Activated naive CD4-positive, alpha-beta T cell treated with anti-CD3 and anti-CD28 coated beads for 36 hours (primary cell): ENCODE results near the gene GPR160. TPM values are rescaled to one million over a fixed set of nuclear protein-coding genes. Genes with fewer than 3 reads are reported as not detected.

ENCODE experiments used
- CTCF ChIA-PET: fragments of 350-600 bp; sonication (Branson Sonifier 250); formaldehyde crosslinking; loops from one replicate; lab custom pipeline; 2021; ENCODE audit warnings: antibody characterized with exemption; lab: Charles Lee
- DNase-seq: peaks from one replicate; pipeline ENCODE4 v3.0.0-alpha.2; 2020
- H3K27ac Mint-ChIP-seq: one replicate; pipeline ENCODE4 v1.8.0; 2021; ENCODE audit warnings: mild to moderate bottlenecking, mixed read lengths
- H3K27me3 Mint-ChIP-seq: one replicate; pipeline ENCODE4 v1.8.0; 2021; ENCODE audit warnings: low read depth, mixed read lengths
- H3K36me3 Mint-ChIP-seq: one replicate; pipeline ENCODE4 v1.8.0; 2021; ENCODE audit warnings: low read depth, mixed read lengths
- H3K4me1 Mint-ChIP-seq: one replicate; pipeline ENCODE4 v1.8.0; 2021; ENCODE audit warnings: low read depth, mixed read lengths
- H3K4me3 Mint-ChIP-seq: one replicate; pipeline ENCODE4 v1.8.0; 2021; ENCODE audit warnings: mild to moderate bottlenecking, moderate library complexity, mixed read lengths
- H3K9me3 Mint-ChIP-seq: one replicate; pipeline ENCODE4 v1.8.0; 2021; ENCODE audit warnings: mixed read lengths
- intact Hi-C: fragments of 100-400 bp; cut with micrococcal nuclease; formaldehyde crosslinking; loops from one replicate; pipeline ENCODE4 v1.15.1; 2023
- total RNA-seq, 2 experiments: library from RNA; stranded (reverse); gene quantifications; one replicate each; pipeline ENCODE4 v1.2.3, GENCODE V29; 2021

GPR160 gene, protein sequence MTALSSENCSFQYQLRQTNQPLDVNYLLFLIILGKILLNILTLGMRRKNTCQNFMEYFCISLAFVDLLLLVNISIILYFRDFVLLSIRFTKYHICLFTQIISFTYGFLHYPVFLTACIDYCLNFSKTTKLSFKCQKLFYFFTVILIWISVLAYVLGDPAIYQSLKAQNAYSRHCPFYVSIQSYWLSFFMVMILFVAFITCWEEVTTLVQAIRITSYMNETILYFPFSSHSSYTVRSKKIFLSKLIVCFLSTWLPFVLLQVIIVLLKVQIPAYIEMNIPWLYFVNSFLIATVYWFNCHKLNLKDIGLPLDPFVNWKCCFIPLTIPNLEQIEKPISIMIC
- total RNA-seq, result 10 to 100 TPM; 10.3 TPM

DNA sequence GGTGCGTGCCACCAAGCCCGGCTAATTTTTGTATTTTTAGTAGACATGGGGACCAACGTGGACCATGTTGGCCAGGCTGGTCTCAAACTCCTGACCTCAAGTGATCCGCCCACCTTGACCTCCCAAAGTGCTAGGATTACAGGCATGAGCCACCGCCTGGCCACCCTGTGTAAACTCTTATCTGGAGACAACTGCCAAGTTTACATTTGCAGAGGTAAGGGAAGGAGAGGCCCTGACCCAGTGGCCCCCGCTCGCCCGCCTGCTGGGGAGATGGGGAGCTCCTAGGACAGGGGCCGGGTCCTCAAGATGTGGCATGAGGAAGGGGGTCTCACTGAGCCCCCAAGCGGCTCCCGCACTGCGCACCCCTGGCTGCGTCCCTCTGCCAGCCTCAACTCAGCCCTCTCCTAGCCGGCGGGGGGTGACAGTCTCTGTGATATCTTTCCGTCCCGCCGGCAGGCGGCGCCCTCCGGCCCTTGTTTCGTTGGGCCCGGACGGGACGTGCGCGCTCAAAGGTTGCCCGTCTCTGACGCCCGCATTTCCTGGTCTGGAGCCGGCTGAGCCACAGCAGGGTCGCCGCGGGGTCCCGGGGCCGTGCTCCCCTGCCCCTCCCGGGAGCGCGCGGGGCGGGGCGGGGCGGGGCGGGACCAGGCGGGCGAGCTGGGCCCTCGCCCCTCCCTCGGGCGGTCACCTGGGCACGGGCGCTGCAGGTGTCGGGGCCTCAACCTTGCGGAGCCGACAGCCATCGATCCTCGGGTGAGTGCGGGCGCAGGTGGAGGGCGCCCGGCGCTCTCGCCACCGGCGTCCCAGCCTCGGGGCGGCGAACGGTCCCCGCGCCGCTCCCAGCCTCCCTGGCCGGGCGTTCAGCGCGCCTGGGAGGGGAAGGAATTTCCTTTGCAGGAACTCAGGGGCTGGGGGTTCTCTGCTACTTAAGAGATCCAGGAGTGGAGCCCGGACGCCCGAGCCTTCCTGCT, at the start of gene GPR160:
Gene GPR160 (plus strand): TSS at position 533 of the 971 bp plus-strand sequence. CDS start 45,978 bp downstream, outside the sequence.
- H3K4me3 Mint-ChIP-seq, result peak within 1 kb of the TSS; percentile 84
- CTCF ChIA-PET, result interaction anchor here (0.6 to 1.4 kb wide), 8 partner anchors 10 to 166 kb away, joined by 3 to 5 read pairs (median 4); no protein-coding TSS in a partner anchor
- H3K9me3 Mint-ChIP-seq, result no peaks in the 10 kb centered on the region
- peak; percentile 89 for DNase-seq
- no peaks in the 10 kb centered on the region for H3K27me3 Mint-ChIP-seq
- no peaks in the 10 kb centered on the region for H3K36me3 Mint-ChIP-seq
- no peak within 1 kb of the TSS for H3K27ac Mint-ChIP-seq
- intact Hi-C loops, result loop anchor here (1.0 to 5.0 kb wide), 8 partner anchors 17 to 775 kb away; partner anchors contain the start of gene PHC3
- peaks cover 24% of the 10 kb centered on the region for H3K4me1 Mint-ChIP-seq

DNA sequence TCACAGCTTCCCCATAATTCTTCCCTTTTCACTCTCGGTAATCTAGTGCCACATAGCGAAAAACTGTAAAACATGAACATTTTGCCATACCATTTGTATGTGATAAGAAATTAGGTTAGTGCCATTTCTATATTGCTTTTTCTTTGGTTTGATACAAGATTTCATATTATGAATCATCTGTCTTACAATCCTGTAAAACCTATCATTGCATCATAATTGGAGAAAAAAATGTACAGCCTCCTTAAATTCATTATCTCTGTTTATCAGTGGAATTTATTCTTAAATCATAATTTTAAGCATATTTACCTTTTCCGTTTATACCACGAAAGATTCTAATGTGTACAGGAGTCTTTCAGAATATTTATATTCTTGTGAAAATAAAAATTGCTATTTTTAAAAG, 47.4 kb upstream of the GPR160 start:
- intact Hi-C loops, result no loop called here
- no peak for DNase-seq
- Mint-ChIP-seq H3K27me3 (no peaks in the 10 kb centered on the region), H3K36me3 (peaks cover 18% of the 10 kb centered on the region), H3K9me3 (no peaks in the 10 kb centered on the region), H3K4me1 (peaks cover 12% of the 10 kb centered on the region), H3K27ac (no peak overlapping the region), H3K4me3 (no peak overlapping the region)
- CTCF ChIA-PET, result no interaction called here

DNA sequence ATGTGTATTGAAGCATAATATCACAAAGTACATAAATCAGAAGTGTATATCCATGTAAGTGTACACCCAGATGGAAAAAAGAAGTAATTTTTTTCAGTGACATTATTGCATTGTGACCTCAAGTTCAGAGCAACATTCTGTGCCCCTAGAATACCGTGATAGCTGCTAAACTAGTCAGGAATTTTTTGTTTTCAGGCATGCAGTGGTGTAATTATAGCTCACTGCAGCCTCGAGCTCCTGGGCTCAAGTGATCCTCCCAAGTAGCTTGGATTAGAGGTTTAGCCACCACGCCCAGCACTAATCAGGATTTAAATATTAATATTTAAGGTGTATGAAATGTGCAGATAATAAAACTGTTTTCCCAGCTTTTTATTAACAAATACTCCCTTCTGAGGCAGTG, 45.6 kb upstream of the GPR160 start:
- CTCF ChIA-PET, result no interaction called here
- Mint-ChIP-seq H3K27me3 (no peaks in the 10 kb centered on the region), H3K4me3 (no peak overlapping the region), H3K9me3 (no peaks in the 10 kb centered on the region), H3K27ac (no peak overlapping the region), H3K4me1 (peaks cover 17% of the 10 kb centered on the region), H3K36me3 (peaks cover 21% of the 10 kb centered on the region)
- intact Hi-C loops, result no loop called here
- DNase-seq, result no peak

DNA sequence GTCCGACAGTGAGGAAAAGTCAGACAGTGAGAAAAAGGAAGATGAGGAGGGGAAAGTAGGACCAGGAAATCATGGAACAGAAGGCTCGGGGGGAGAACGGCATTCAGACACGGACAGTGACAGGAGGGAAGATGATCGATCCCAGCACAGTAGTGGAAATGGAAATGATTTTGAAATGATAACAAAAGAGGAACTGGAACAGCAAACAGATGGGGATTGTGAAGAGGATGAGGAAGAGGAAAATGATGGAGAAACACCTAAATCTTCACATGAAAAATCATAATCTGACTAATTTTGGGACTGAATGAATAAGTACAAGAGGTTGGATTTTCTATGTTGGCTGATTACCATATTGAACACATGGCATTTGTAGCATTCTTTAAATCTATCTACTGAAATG, 45.0 kb upstream of the GPR160 start:
- CTCF ChIA-PET, result no interaction called here
- Mint-ChIP-seq H3K36me3 (peaks cover 23% of the 10 kb centered on the region), H3K27me3 (no peaks in the 10 kb centered on the region), H3K4me3 (no peak overlapping the region), H3K4me1 (peaks cover 17% of the 10 kb centered on the region), H3K27ac (peak overlapping the region; percentile 18), H3K9me3 (no peaks in the 10 kb centered on the region)
- no peak for DNase-seq
- intact Hi-C loops, result no loop called here

DNA sequence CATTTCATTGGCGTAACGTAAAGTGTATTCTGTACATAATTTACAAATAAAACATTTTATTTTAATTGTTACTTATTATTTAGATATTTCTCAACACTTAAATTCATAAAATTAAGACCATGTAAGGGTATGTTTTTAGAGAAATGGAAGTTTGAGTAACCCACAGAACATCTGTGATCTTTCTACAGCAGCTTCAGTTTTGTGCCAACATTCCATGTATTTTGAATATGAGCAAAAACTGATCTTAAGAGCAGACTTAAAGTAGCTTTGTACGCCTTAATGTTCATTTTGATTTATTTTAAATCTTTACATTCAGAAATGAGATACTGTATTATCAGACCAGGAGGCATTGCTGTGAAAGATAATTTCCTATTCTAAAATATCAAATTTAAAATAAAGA, 44.0 kb upstream of the GPR160 start:
- intact Hi-C loops, result no loop called here
- Mint-ChIP-seq H3K9me3 (no peaks in the 10 kb centered on the region), H3K27me3 (no peaks in the 10 kb centered on the region), H3K27ac (no peak overlapping the region), H3K4me1 (peaks cover 21% of the 10 kb centered on the region), H3K36me3 (peaks cover 21% of the 10 kb centered on the region), H3K4me3 (no peak overlapping the region)
- no peak for DNase-seq
- CTCF ChIA-PET, result interaction anchor here (1.7 kb wide), 1 partner anchor 11 kb away, joined by 4 read pairs; no protein-coding TSS in a partner anchor

DNA sequence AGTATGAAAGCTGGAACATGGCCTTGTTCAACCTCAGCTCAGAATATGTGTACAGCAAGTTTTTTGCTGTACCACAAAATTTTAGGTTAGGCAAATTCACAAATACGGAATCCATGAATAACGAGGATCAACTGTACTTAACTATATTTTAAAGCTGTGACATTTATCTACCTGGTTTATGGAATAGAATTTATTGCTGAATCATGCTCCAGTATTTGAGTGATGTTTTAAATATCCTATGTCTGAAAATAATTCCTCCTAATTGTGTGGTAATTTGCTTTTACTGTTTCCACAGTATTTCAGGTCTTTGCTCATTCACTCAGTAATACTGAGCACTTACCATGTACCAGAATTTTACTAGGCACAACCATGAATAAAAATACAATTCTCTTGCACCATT, 41.7 kb upstream of the GPR160 start:
- H3K36me3 Mint-ChIP-seq, result peaks cover 25% of the 10 kb centered on the region
- no peak overlapping the region for H3K4me3 Mint-ChIP-seq
- DNase-seq, result no peak
- no peaks in the 10 kb centered on the region for H3K27me3 Mint-ChIP-seq
- intact Hi-C loops, result no loop called here
- H3K4me1 Mint-ChIP-seq, result peaks cover 29% of the 10 kb centered on the region
- H3K27ac Mint-ChIP-seq, result no peak overlapping the region
- peaks cover 2% of the 10 kb centered on the region for H3K9me3 Mint-ChIP-seq
- CTCF ChIA-PET, result interaction anchor here (0.6 to 0.7 kb wide), 2 partner anchors 10 to 96 kb away, joined by 3 to 5 read pairs; no protein-coding TSS in a partner anchor

DNA sequence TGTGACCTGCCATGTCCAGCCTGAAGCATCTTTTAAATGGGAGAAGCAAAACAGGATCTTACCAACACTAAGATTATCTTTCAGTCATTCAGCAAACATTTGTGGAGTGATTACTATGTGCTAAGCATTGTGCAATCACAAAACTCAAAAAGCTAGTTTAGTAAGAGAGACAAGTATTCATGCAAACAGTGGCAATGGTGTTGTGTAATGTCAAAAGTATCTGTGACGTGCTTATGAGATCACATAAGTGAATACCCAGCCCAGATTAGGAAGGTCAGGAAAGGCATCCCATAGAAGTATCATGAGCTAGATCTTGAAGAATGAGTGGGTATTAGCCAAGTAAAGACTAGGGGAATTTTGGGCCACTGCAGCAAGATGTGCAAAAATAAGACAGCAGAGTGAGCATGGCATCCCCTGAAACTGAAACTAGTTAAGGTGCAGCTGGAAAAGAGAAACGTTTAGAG, 39.1 kb upstream of the GPR160 start:
- peaks cover 15% of the 10 kb centered on the region for H3K36me3 Mint-ChIP-seq
- DNase-seq, result no peak
- peaks cover 41% of the 10 kb centered on the region for H3K4me1 Mint-ChIP-seq
- peaks cover 2% of the 10 kb centered on the region for H3K9me3 Mint-ChIP-seq
- CTCF ChIA-PET, result interaction anchor here (1.0 to 1.2 kb wide), 2 partner anchors 9 to 55 kb away, joined by 3 to 5 read pairs; no protein-coding TSS in a partner anchor
- peak overlapping the region; percentile 83 for H3K27ac Mint-ChIP-seq
- intact Hi-C loops, result loop anchor here (1.0 kb wide), 9 partner anchors 9 to 239 kb away; partner anchors contain the start of gene SEC62
- H3K4me3 Mint-ChIP-seq, result no peak overlapping the region
- H3K27me3 Mint-ChIP-seq, result no peaks in the 10 kb centered on the region

DNA sequence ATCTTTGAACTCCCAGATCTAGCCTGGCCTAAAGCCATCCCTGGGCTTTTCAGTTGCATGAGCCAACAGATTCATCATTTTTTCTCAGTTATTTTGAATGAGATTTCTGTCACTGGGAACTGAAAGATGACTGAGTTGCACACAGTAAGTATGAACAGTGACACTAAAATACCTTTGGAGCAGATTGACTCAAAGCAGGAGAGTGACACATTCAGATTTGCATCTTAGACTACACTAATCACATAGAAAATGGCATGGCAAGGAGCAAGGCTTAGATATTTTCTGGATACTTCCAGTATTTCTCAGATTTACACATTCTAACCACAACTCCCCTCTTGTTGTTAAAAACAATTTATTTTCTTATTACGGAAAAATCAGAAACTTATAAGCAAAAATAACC, 38.4 kb upstream of the GPR160 start:
- Mint-ChIP-seq H3K4me3 (no peak overlapping the region), H3K27me3 (no peaks in the 10 kb centered on the region), H3K36me3 (peaks cover 15% of the 10 kb centered on the region), H3K27ac (peak overlapping the region; percentile 83), H3K9me3 (peaks cover 2% of the 10 kb centered on the region), H3K4me1 (peaks cover 47% of the 10 kb centered on the region)
- CTCF ChIA-PET, result interaction anchor here (1.2 to 1.3 kb wide), 2 partner anchors 10 to 237 kb away, joined by 3 to 5 read pairs; no protein-coding TSS in a partner anchor
- peak; percentile 37 for DNase-seq
- intact Hi-C loops, result loop anchor here (1.0 kb wide), 9 partner anchors 8 to 240 kb away; partner anchors contain the start of gene SEC62

DNA sequence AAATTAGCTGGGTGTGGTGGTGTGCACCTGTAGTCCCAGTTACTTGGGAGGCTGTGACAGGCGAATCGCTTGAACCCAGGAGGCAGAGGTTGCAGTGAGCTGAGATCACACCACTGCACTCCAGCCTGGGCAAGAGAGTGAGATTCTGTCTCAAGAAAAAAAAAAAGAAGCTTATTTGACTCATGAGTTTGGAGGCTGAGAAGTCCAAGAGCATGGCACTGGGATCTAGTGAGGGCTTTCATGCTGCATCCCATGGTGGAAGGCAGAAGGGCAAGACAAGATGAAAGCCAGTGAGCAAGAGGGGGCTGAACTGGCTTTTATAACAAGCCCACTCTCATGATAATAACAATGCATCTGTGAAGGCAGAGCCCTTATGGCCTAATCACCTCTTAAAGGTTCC, 37.7 kb upstream of the GPR160 start:
- no peak for DNase-seq
- CTCF ChIA-PET, result interaction anchor here (1.2 to 1.3 kb wide), 2 partner anchors 11 to 237 kb away, joined by 3 to 5 read pairs; no protein-coding TSS in a partner anchor
- intact Hi-C loops, result loop anchor here (10.0 kb wide), 1 partner anchor 335 kb away; the partner anchor contains the start of gene MECOM
- H3K4me3 Mint-ChIP-seq, result no peak overlapping the region
- H3K36me3 Mint-ChIP-seq, result peaks cover 15% of the 10 kb centered on the region
- peaks cover 47% of the 10 kb centered on the region for H3K4me1 Mint-ChIP-seq
- H3K27ac Mint-ChIP-seq, result no peak overlapping the region
- H3K9me3 Mint-ChIP-seq, result peaks cover 2% of the 10 kb centered on the region
- H3K27me3 Mint-ChIP-seq, result no peaks in the 10 kb centered on the region

DNA sequence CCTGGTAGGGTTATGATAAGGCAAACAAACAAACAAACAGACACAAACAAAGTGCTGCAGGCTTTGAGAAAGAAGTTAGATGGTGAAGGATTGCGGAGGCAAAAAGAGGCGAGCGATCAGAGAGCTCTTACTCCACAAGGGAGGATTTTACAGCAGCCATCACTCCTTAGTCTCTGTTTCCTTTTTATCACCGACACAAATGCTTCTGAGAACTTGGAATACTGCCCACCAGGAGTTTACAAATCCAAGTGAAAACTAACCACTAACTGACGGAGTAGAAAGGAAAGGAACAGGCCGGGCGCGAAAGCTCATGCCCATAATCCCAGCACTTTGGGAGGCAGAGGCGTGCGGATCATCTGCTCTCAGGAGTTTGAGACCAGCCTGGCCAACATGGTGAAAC, 35.6 kb upstream of the GPR160 start:
- intact Hi-C loops, result loop anchor here (10.0 kb wide), 1 partner anchor 337 kb away; the partner anchor contains the start of gene MECOM
- no peak overlapping the region for H3K4me3 Mint-ChIP-seq
- CTCF ChIA-PET, result no interaction called here

DNA sequence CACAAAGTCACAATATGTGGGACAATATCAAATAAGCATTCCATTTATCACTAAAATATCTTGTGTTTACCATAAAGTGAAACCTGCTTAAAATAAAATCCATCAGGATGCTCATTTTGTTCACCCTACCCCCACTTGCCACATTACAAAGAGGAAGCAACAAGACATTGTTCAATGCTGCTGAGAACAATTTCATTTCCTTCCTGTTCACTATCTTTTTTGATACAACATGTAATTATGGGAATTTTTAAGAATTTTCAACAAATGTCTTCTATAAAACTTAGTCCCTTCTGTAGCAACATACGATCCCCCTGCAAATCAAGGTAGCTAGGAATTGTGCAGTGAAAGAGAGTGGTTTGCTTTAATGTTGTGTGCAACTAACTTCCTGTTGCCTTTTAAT, 34.9 kb upstream of the GPR160 start:
- DNase-seq, result no peak
- Mint-ChIP-seq H3K4me3 (peak overlapping the region; percentile 22), H3K9me3 (peaks cover 2% of the 10 kb centered on the region), H3K36me3 (peaks cover 8% of the 10 kb centered on the region), H3K4me1 (peaks cover 57% of the 10 kb centered on the region), H3K27ac (peak overlapping the region; percentile 6), H3K27me3 (no peaks in the 10 kb centered on the region)
- CTCF ChIA-PET, result interaction anchor here (0.6 kb wide), 1 partner anchor 23 kb away, joined by 3 read pairs; no protein-coding TSS in a partner anchor
- intact Hi-C loops, result loop anchor here (10.0 kb wide), 1 partner anchor 338 kb away; the partner anchor contains the start of gene MECOM

More for the DNA sequence above, 35.6 kb upstream of the GPR160 start:
- Mint-ChIP-seq H3K27me3 (no peaks in the 10 kb centered on the region), H3K36me3 (peaks cover 10% of the 10 kb centered on the region), H3K4me1 (peaks cover 54% of the 10 kb centered on the region), H3K9me3 (peaks cover 2% of the 10 kb centered on the region), H3K27ac (no peak overlapping the region)
- DNase-seq, result no peak
